DMS153 treated with DMSO at 0.1 percent for 48 hours (cell line): Measurements from ENCODE around the gene NECAB2.

ENCODE experiments used
- DNase-seq: peaks from one replicate; lab custom pipeline; 2025; ENCODE audit not compliant: unreplicated experiment; lab: John Stamatoyannopoulos, UW

Gene NECAB2

GRCh38 chr16:83965444-83966152, 2.4 kb upstream of the NECAB2 start:
- no peak for DNase-seq

DNA sequence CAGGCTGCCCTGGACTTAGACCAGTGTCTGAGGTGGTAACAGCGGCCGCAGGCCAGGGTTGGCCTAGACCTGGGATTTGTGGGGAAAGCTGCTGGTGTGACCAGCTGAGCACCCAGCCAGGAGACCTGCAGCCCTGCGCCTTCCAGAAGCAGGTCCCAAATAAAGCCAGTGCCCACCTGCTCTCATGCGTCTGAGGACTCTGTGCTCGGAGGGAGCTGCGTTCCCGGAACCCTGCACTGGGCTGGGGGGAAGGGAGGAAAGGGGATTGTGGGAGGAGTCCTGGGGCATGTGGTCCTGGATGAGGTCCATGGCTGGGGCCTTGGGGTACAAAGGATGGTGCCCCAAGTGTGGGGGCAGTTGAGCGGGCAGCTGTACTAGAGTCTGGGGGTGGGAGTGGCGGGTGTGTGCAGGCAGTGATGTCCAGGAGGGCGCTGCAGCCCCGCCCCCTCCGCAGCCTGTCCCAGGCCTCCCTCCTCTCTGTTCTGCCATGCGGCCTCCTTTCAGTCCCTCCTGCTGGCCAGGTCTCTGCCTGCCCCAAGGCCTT, 1.8 kb upstream of the NECAB2 start:
- no peak for DNase-seq

DNA sequence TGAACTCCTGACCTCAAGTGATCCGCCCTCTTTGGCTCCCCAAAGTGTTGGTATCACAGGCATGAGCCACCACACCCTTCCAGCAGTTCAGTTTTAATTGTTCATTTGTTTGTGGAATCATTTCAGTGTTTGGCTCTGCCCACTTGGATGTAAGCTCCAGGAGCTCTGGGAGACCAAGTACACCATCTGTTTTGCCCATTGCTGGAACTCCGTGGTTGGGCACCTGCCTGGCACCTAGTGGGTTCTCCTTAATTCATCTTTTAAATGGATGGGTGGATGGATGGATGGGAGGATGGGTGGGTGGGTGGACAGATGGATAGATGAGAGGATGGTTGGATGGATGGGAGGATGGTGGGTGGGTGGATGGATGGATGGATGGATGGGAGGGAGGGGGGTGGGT, 953 bp upstream of the NECAB2 start:
- no peak for DNase-seq

- no peak for DNase-seq
These were observed 335 bp downstream of the NECAB2 start for GRCh38 chr16:83968306-83968851.

- no peak for DNase-seq
These were observed 1.0 kb downstream of the NECAB2 start for GRCh38 chr16:83968891-83969649.

DNA sequence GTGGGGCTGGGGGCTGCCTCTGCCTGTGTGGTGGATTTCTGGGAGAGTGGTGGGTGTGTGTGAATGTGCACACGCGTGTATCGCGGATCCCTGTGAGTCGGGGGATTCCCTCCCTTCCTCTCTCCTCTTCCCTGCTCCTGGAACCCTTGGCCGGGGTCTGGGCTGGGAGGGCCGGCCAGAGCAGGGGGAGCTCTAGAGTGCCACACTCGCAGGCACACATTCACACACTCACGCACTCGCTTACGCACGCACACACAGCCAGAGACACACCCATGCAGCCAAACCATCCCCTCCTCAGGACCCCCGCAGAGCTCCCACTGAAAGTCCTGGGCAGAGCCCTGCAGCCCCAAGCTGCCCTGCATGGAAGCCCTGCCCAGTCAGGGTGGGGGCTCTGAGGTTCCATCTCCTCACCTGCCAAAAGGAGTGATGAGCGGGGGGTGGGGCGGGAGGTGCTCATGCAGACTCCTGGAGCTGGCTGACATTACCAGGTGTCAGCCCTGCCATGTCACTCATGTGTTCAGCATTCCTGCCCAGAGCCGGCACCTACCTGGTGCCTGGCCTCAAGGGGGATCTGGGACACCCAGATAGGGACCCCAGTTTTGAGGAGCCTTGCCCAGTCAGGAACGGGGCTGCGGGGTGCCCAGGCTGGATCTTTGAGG, 1.9 kb downstream of the NECAB2 start:
- DNase-seq: no peak

GRCh38 chr16:83970430-83970815, 2.4 kb downstream of the NECAB2 start:
- DNase-seq: no peak

DNA sequence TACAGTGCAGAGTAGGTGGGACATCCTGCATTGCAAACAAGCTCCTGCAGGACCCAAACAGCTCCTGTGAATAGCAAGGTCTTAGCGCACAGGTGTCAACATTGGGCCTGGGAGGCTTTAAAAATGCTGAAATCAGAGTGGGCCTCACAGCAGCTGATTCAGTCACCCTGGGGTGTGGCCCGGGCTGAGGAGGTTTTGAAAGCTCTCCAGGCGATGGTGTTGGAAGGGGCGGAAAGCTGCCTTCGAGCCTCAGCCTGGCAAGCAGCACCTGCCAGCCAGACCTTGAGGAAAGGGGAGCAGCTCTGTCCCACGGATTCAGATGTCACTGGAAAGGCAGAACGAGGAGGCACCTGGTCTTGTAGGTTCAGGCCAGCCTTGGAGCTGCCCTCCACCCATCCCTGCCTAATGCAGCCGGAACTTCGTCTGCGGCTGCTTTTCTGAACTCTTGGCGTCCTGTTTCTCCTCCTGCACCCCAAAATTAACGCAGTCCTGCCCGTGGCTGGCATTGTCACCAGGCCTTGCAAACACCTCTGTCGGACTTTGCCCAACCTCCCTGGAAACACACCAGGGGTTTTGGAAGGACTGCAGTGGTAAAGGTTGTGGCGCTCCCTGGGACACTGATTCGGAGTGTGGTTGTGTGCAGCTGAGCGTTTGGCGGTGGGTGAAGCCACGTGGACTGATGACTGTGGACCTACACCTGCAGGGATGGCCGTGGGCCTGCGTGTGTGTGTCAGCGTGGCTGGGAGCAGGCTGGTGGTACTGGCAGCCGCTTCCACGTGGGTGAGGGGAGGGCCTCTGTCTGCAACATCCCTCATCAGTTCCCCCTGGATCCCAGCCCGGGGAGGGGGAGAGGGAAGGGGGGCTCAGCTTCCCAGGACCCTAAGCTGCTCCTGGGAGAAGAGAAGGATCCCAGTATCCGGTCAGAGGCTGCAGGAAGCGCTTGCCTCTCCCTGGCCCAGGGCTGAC, 3.4 kb downstream of the NECAB2 start:
- DNase-seq: no peak

GRCh38 chr16:83972256-83973008, 4.4 kb downstream of the NECAB2 start:
- no peak for DNase-seq

DNA sequence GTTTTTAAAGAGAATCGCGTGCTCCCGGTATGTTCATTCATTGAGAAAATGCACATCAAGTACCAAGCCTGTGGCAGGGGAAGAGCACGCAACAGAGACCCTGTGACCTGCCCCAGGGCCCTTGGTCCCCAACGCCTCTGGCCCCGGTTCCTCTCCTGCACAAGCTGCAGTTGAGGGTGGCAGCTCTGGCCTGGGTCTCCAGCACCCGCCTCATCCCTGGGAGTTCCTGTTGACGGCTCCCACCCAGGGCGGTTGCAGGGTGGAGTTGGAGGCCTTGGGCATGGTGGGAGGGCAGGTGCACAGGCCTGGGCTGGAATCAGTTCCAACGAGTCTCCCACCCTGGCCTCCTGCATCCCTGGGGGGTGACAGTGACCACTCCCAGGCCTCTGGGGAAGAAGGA, 5.0 kb downstream of the NECAB2 start:
- DNase-seq: no peak

GRCh38 chr16:83973581-83974385, 5.7 kb downstream of the NECAB2 start:
- DNase-seq: no peak

DNA sequence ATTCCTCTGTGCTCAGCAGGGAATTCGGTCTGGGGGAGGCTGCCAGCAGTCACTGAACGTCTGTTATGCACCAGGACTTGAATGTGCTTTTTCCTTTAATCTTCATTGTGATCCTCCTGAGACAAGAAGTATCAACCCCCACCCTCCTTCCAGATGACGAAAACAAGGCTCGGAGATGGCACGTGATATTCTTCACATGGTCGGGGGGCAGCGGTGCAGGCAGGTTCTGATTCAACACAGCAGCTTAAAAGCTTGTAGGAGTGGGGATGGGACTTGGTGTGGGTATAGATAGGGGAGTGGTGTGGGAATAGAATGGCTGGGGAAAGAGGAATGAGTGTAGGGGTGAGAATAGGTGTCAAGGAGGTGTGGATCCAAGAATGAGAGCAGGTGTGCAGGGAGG, 6.4 kb downstream of the NECAB2 start:
- DNase-seq: no peak

DNA sequence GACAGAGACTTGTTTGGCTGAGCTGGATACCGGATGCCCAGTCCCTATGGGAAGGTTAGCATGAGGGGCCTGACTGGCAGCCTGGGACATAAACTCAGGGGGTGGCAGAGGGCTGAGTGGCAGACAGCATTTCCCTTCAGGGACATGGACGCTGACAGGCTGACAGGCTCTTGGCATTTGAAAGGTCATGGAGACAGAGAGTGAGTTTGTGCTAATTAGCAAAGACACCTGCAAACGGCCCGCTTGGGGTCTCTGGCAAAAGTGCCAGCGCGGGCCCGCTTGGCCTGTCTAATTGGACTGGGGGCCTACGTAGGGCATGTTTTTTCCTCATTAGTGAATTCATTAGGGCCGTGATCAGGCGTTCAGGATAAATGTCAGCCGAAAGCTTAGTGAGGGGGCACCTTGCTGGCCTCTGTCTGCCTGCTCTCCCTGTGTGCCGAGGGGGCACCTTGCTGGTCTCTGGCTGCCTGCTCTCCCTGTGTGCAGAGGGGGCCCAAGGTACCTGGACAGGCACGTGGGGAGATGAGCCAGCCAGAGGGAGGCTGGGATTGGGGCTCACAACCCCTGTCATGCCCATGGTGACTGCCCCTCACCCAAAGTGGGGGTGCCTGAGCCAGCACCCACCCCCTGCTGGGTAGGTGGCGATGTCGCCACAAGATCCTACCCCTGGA, 7.7 kb downstream of the NECAB2 start:
- no peak for DNase-seq

DNA sequence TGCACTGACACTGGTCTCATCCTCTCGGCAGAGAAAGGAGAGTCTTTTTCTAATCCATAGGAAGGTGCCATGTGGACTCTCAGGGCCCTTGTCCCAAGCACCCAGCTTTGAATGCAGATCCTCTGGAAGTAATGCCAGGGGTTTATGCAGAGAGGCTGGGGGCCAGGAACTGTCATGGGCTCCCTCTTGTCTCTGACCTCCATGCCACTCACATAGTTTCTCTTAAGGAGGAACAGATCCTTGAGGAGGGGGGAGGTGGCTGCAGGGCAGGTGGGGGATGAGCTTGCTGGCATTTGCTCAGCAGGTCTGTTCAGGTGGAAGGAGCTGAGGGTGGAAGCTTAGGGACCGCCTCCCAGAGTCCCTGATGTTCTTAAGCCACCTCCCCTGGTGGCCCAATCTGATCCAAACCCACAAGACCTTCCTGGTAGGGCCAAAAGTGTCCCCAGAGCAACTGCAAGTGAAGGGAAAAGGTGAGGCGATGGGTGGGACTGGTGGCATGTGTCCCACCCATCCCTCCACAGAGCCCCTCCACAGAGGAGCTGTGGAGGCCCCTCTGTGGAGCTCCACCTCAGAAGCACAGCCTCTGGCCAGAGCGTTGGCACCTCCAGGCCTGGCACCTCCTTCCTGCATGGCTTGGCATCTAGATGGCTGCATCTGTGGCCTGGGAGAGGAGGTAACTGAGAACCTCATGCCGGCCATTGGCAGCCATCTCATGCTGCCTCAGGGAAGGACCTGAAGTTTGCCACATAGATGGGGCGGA, 9.2 kb downstream of the NECAB2 start:
- no peak for DNase-seq

DNA sequence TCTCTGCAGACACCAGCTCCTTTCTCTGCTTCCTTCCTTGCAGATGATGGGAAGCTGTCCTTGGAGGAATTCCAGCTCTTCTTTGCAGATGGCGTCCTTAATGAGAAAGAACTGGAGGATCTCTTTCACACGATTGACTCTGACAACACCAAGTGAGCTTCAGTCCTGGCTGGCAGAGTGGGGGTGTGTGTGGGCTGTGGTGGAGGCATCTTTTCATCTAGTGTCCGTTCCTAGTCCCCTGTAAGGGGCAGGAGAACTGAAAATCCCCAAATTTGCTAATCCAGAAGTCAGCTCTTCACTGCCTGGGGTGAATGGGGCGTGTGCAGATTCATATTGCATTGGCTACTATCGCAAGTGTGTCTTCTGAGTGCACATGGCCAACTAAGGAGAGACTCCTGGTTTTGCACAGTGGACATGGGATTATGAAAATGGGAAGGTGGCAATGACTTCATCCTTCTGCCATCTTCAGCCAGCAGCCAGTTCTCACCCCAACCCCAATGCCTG, 10.4 kb downstream of the NECAB2 start:
- no peak for DNase-seq

DNA sequence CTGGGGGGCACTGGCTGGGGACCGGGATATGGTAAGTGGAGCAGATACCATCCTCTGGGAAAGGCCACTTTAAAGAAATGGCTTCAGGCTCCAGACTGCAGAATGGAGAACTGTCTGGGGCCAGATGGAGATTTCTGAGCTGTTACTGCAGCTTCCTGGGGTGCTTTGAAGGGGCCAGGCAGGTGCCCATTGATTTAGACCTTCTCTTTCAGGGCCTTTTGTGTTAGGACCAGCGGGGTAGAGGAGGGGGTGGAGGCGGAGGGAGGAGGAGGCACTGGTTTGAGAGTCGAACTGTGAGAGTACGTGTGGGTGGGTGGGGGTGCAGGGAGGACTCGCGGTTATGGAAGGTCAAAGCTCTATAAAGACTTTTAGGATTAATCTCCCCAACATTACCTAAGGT, 11.4 kb downstream of the NECAB2 start:
- DNase-seq: no peak

- no peak for DNase-seq
These were observed 12.8 kb downstream of the NECAB2 start for GRCh38 chr16:83980794-83981193.
